Choroid plexus epithelial cell (primary cell): ENCODE data around the gene KCNIP1.

ENCODE experiments used
- DNase-seq: peaks from one replicate; pipeline ENCODE4 v3.0.0-alpha.2; 2010; ENCODE audit warnings: low read depth
- H3K4me3 ChIP-seq: 2 replicates; pipeline ENCODE4 v1.5.1; 2011; ENCODE audit warnings: low read depth, mild to moderate bottlenecking, control low read depth, low read length, moderate library complexity
- TF ChIP-seq, protein P1 (sequence below): conservative IDR thresholded peaks from 2 replicates; pipeline ENCODE4 v1.5.1; 2011; ENCODE audit warnings: low read depth, mild to moderate bottlenecking, control low read depth, inconsistent platforms, low read length, moderate library complexity

The KCNIP1 gene

DNA sequence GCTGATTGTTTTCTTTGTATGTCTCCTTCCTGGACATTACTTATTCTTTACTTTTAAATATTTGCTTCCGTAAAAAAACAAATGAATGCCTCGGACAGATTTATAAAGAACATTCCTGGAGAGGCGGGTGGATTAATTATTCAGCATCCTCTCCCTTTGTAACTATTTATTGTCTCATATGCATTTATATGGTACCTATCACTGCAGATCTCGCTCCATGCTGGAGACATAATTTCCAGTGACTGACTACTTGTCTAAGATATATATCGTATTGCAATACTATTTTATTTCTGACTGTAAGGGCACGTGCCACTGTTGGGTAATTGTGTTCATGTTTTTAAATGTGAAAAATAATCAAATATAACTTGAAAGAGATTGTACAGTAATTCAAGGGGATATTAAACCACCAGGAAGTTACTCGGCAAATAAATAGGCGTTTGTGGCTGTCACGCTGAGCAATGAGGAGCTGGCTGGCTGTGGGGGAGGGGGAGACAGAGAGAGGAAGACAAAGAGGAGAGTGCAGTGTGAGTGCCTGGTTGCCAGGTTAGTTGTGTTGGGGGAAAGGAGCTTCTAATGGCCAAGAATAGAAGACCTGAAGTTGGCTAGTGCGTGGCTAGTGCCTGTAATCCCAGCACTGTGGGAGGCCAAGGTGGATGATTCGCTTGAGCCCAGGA, 147.9 kb downstream of the KCNIP1 start:
- H3K4me3 ChIP-seq: no peak overlapping the region
- no peak for DNase-seq
- TF ChIP-seq, protein P1, sequence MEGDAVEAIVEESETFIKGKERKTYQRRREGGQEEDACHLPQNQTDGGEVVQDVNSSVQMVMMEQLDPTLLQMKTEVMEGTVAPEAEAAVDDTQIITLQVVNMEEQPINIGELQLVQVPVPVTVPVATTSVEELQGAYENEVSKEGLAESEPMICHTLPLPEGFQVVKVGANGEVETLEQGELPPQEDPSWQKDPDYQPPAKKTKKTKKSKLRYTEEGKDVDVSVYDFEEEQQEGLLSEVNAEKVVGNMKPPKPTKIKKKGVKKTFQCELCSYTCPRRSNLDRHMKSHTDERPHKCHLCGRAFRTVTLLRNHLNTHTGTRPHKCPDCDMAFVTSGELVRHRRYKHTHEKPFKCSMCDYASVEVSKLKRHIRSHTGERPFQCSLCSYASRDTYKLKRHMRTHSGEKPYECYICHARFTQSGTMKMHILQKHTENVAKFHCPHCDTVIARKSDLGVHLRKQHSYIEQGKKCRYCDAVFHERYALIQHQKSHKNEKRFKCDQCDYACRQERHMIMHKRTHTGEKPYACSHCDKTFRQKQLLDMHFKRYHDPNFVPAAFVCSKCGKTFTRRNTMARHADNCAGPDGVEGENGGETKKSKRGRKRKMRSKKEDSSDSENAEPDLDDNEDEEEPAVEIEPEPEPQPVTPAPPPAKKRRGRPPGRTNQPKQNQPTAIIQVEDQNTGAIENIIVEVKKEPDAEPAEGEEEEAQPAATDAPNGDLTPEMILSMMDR: no peak

GRCh38 chr5:170655476-170655875, 151.7 kb downstream of the KCNIP1 start:
- DNase-seq: no peak
- TF ChIP-seq, protein P1: no peak
- no peak overlapping the region for H3K4me3 ChIP-seq

DNA sequence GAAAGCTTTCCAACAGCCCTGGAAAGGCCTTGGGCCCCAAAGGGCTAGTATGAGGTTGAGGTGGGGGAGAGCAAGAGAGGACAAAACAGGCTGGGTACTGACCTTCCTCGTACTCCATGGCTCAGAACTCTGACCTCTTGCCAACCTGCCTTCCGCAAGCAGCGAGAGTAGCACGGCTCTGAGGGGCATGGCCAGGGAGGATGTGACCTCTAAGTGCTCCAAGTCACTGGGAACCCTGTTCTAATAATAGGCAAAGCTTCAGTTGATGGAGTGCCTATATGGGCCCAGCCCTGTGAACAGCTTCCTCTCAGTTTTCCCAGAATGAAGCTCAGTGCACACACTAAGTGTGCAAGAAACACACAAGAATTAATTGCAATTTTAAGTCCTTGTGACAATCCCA, 152.1 kb downstream of the KCNIP1 start:
- TF ChIP-seq, protein P1: no peak
- H3K4me3 ChIP-seq: no peak overlapping the region
- no peak for DNase-seq

GRCh38 chr5:170656346-170656745, 152.5 kb downstream of the KCNIP1 start:
- no peak overlapping the region for H3K4me3 ChIP-seq
- DNase-seq: no peak
- TF ChIP-seq, protein P1: no peak

- DNase-seq: no peak
- TF ChIP-seq, protein P1: no peak
These were observed 156.7 kb downstream of the KCNIP1 start for GRCh38 chr5:170660531-170660930.

DNA sequence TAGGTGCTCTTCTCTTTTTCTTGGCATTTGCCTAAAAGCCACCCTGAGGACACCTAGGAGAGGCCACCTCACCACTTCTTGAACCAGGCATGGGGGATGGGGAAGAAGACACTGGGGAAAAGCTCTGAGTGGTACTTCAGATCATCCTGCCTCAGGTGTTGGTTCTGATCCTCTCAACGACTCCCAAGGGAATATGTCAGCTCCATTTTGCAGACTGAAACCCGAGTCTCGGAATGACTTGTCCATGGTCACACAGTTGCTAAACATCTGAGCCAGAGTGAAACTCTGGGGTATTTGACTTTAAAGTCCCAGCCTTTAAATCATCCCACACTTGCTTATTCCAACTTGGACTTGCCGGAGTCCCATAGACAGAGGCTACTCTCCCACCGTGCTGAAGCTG, 159.1 kb downstream of the KCNIP1 start:
- no peak overlapping the region for H3K4me3 ChIP-seq
- TF ChIP-seq, protein P1: no peak
- DNase-seq: no peak

More at GRCh38 chr5:170660531-170660930, 156.7 kb downstream of the KCNIP1 start:
- no peak overlapping the region for H3K4me3 ChIP-seq

- DNase-seq: no peak
- TF ChIP-seq, protein P1: no peak
- no peak overlapping the region for H3K4me3 ChIP-seq
These were observed 175.0 kb downstream of the KCNIP1 start for GRCh38 chr5:170678811-170679210.
